ENCODE measurements around the gene BET1. TPM values are rescaled to one million over a fixed set of nuclear protein-coding genes. Genes with fewer than 3 reads are reported as not detected.

Gene BET1
- 21.4 TPM for polyA plus RNA-seq (2013, experiment 1 of 2)
- polyA plus RNA-seq (2013, experiment 2 of 2) = 24.0 TPM

- Histone ChIP-seq H3K36me3 (ENCODE audit: insufficient read depth, low read length) (no peaks in the 10 kb centered on the region), H3K9ac (ENCODE audit: low read depth, low read length) (peak within 1 kb of the TSS; percentile 88), H3K27me3 (ENCODE audit: insufficient read depth, low read length) (no peaks in the 10 kb centered on the region), H3K4me1 (ENCODE audit: insufficient read depth, low read length) (peaks cover 14% of the 10 kb centered on the region; the same call in 1 of the 2 replicates), H3K9me3 (ENCODE audit: insufficient read depth, low read depth, low read length) (no peaks in the 10 kb centered on the region), H3K27ac (ENCODE audit: low read depth, low read length) (peak within 1 kb of the TSS; percentile 72), H3K4me3 (ENCODE audit: low read length) (peak within 1 kb of the TSS; percentile 89)
- 3% methylated on average over 46 of the region's 47 CpGs for WGBS
Observed at GRCh38 chr7:94004024-94004951, at the start of gene BET1. TSS of gene BET1 (minus strand) at chr7:94004355. CDS start at chr7:94004216, 139 bp downstream.

GRCh38 chr7:94053532-94053931 is 49.4 kb upstream of the BET1 start:
- H3K4me3 ChIP-seq (ENCODE audit: low read length) = no peak overlapping the region
- no peak overlapping the region for H3K9ac ChIP-seq (ENCODE audit: low read depth, low read length)
- no peaks in the 10 kb centered on the region for H3K36me3 ChIP-seq (ENCODE audit: insufficient read depth, low read length)
- WGBS = 75% methylated on average over 1 of the region's 2 CpGs
- peaks cover 25% of the 10 kb centered on the region for H3K4me1 ChIP-seq (ENCODE audit: insufficient read depth, low read length)
- H3K9me3 ChIP-seq (ENCODE audit: insufficient read depth, low read depth, low read length) = no peaks in the 10 kb centered on the region
- no peak overlapping the region for H3K27ac ChIP-seq (ENCODE audit: low read depth, low read length)
- no peaks in the 10 kb centered on the region for H3K27me3 ChIP-seq (ENCODE audit: insufficient read depth, low read length)

GRCh38 chr7:94052398-94053180 is 48.4 kb upstream of the BET1 start:
- no peak overlapping the region for H3K27ac ChIP-seq (ENCODE audit: low read depth, low read length)
- H3K4me1 ChIP-seq (ENCODE audit: insufficient read depth, low read length) = peaks cover 25% of the 10 kb centered on the region
- H3K27me3 ChIP-seq (ENCODE audit: insufficient read depth, low read length) = no peaks in the 10 kb centered on the region
- H3K4me3 ChIP-seq (ENCODE audit: low read length) = no peak overlapping the region
- 80% methylated on average over 4 of the region's 5 CpGs for whole genome bisulfite sequencing
- no peaks in the 10 kb centered on the region for H3K36me3 ChIP-seq (ENCODE audit: insufficient read depth, low read length)
- no peaks in the 10 kb centered on the region for H3K9me3 ChIP-seq (ENCODE audit: insufficient read depth, low read depth, low read length)
- no peak overlapping the region for H3K9ac ChIP-seq (ENCODE audit: low read depth, low read length)

- no peaks in the 10 kb centered on the region for H3K36me3 ChIP-seq (ENCODE audit: insufficient read depth, low read length)
- 91% methylated on average over 3 of the region's 4 CpGs for WGBS
- peaks cover 22% of the 10 kb centered on the region for H3K4me1 ChIP-seq (ENCODE audit: insufficient read depth, low read length)
- H3K4me3 ChIP-seq (ENCODE audit: low read length) = no peak overlapping the region
- H3K9ac ChIP-seq (ENCODE audit: low read depth, low read length) = no peak overlapping the region
- no peaks in the 10 kb centered on the region for H3K9me3 ChIP-seq (ENCODE audit: insufficient read depth, low read depth, low read length)
- no peaks in the 10 kb centered on the region for H3K27me3 ChIP-seq (ENCODE audit: insufficient read depth, low read length)
- H3K27ac ChIP-seq (ENCODE audit: low read depth, low read length) = no peak overlapping the region
Observed at GRCh38 chr7:94050046-94050445, 45.9 kb upstream of the BET1 start.

GRCh38 chr7:94049615-94050014 is 45.5 kb upstream of the BET1 start:
- H3K4me1 ChIP-seq (ENCODE audit: insufficient read depth, low read length) = peaks cover 22% of the 10 kb centered on the region
- no peaks in the 10 kb centered on the region for H3K27me3 ChIP-seq (ENCODE audit: insufficient read depth, low read length)
- H3K4me3 ChIP-seq (ENCODE audit: low read length) = no peak overlapping the region
- H3K9ac ChIP-seq (ENCODE audit: low read depth, low read length) = no peak overlapping the region
- WGBS = 73% methylated on average over 4 of the region's 5 CpGs
- H3K27ac ChIP-seq (ENCODE audit: low read depth, low read length) = no peak overlapping the region
- H3K36me3 ChIP-seq (ENCODE audit: insufficient read depth, low read length) = no peaks in the 10 kb centered on the region
- H3K9me3 ChIP-seq (ENCODE audit: insufficient read depth, low read depth, low read length) = no peaks in the 10 kb centered on the region

GRCh38 chr7:94048755-94049154 is 44.6 kb upstream of the BET1 start:
- no peaks in the 10 kb centered on the region for H3K9me3 ChIP-seq (ENCODE audit: insufficient read depth, low read depth, low read length)
- H3K4me3 ChIP-seq (ENCODE audit: low read length) = no peak overlapping the region
- peaks cover 22% of the 10 kb centered on the region for H3K4me1 ChIP-seq (ENCODE audit: insufficient read depth, low read length)
- H3K36me3 ChIP-seq (ENCODE audit: insufficient read depth, low read length) = no peaks in the 10 kb centered on the region
- no peak overlapping the region for H3K27ac ChIP-seq (ENCODE audit: low read depth, low read length)
- no CpG with 5 or more reads among the region's 2 CpGs for WGBS
- H3K9ac ChIP-seq (ENCODE audit: low read depth, low read length) = no peak overlapping the region
- no peaks in the 10 kb centered on the region for H3K27me3 ChIP-seq (ENCODE audit: insufficient read depth, low read length)

GRCh38 chr7:94047956-94048355 is 43.8 kb upstream of the BET1 start:
- peaks cover 15% of the 10 kb centered on the region for H3K4me1 ChIP-seq (ENCODE audit: insufficient read depth, low read length)
- no peaks in the 10 kb centered on the region for H3K36me3 ChIP-seq (ENCODE audit: insufficient read depth, low read length)
- no peaks in the 10 kb centered on the region for H3K9me3 ChIP-seq (ENCODE audit: insufficient read depth, low read depth, low read length)
- H3K27ac ChIP-seq (ENCODE audit: low read depth, low read length) = no peak overlapping the region
- no peak overlapping the region for H3K4me3 ChIP-seq (ENCODE audit: low read length)
- no peak overlapping the region for H3K9ac ChIP-seq (ENCODE audit: low read depth, low read length)
- no peaks in the 10 kb centered on the region for H3K27me3 ChIP-seq (ENCODE audit: insufficient read depth, low read length)
- WGBS = 95% methylated on average over 1 of the region's 1 CpG

GRCh38 chr7:94045581-94045980 is 41.4 kb upstream of the BET1 start:
- no peak overlapping the region for H3K27ac ChIP-seq (ENCODE audit: low read depth, low read length)
- WGBS = 89% methylated on average over 1 of the region's 2 CpGs
- no peaks in the 10 kb centered on the region for H3K36me3 ChIP-seq (ENCODE audit: insufficient read depth, low read length)
- no peaks in the 10 kb centered on the region for H3K27me3 ChIP-seq (ENCODE audit: insufficient read depth, low read length)
- no peak overlapping the region for H3K9ac ChIP-seq (ENCODE audit: low read depth, low read length)
- H3K9me3 ChIP-seq (ENCODE audit: insufficient read depth, low read depth, low read length) = no peaks in the 10 kb centered on the region
- H3K4me1 ChIP-seq (ENCODE audit: insufficient read depth, low read length) = peaks cover 11% of the 10 kb centered on the region
- no peak overlapping the region for H3K4me3 ChIP-seq (ENCODE audit: low read length)

GRCh38 chr7:94044806-94045205 is 40.7 kb upstream of the BET1 start:
- peaks cover 16% of the 10 kb centered on the region for H3K4me1 ChIP-seq (ENCODE audit: insufficient read depth, low read length)
- no peaks in the 10 kb centered on the region for H3K9me3 ChIP-seq (ENCODE audit: insufficient read depth, low read depth, low read length)
- no peaks in the 10 kb centered on the region for H3K27me3 ChIP-seq (ENCODE audit: insufficient read depth, low read length)
- H3K36me3 ChIP-seq (ENCODE audit: insufficient read depth, low read length) = no peaks in the 10 kb centered on the region
- no peak overlapping the region for H3K4me3 ChIP-seq (ENCODE audit: low read length)
- H3K9ac ChIP-seq (ENCODE audit: low read depth, low read length) = no peak overlapping the region
- no peak overlapping the region for H3K27ac ChIP-seq (ENCODE audit: low read depth, low read length)

- Histone ChIP-seq H3K36me3 (ENCODE audit: insufficient read depth, low read length) (no peaks in the 10 kb centered on the region), H3K4me1 (ENCODE audit: insufficient read depth, low read length) (peaks cover 19% of the 10 kb centered on the region), H3K27me3 (ENCODE audit: insufficient read depth, low read length) (no peaks in the 10 kb centered on the region), H3K4me3 (ENCODE audit: low read length) (no peak overlapping the region), H3K27ac (ENCODE audit: low read depth, low read length) (no peak overlapping the region), H3K9ac (ENCODE audit: low read depth, low read length) (no peak overlapping the region), H3K9me3 (ENCODE audit: insufficient read depth, low read depth, low read length) (no peaks in the 10 kb centered on the region)
- WGBS = 81% methylated on average over 1 of the region's 1 CpG
Observed at GRCh38 chr7:94043299-94043698, 39.1 kb upstream of the BET1 start.

GRCh38 chr7:94042381-94042780 is 38.2 kb upstream of the BET1 start:
- WGBS = 97% methylated on average over 2 of the region's 3 CpGs
- no peaks in the 10 kb centered on the region for H3K9me3 ChIP-seq (ENCODE audit: insufficient read depth, low read depth, low read length)
- H3K4me3 ChIP-seq (ENCODE audit: low read length) = no peak overlapping the region
- no peak overlapping the region for H3K9ac ChIP-seq (ENCODE audit: low read depth, low read length)
- H3K27me3 ChIP-seq (ENCODE audit: insufficient read depth, low read length) = no peaks in the 10 kb centered on the region
- H3K4me1 ChIP-seq (ENCODE audit: insufficient read depth, low read length) = peaks cover 24% of the 10 kb centered on the region
- no peaks in the 10 kb centered on the region for H3K36me3 ChIP-seq (ENCODE audit: insufficient read depth, low read length)
- no peak overlapping the region for H3K27ac ChIP-seq (ENCODE audit: low read depth, low read length)

Measured in HUES64 (cell line).